ENCODE data around the gene RPL36AL.

RPL36AL gene

DNA sequence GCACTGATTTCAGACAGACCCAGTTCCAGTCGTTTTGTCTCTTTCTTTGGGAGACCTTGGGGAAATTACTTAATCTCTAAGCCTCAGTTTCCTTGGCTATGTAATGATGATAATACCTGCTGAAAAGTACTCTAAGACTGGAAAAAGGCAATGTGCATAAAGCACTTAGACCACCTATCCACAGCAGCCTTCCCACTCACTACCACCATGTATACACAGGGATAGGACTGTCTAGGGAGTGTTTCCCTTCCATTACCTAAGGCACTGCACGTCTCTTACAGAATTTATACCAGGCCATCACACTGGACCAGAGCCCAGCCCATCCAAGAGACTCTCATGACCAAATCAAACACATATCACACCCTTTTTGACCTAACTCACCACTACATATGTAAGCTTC, 40.6 kb downstream of the RPL36AL start:
- DNase-seq: no peak

GRCh38 chr14:49578141-49578540, 42.3 kb downstream of the RPL36AL start:
- DNase-seq: no peak

GRCh38 chr14:49574038-49574437, 46.4 kb downstream of the RPL36AL start:
- DNase-seq: no peak

- DNase-seq: no peak
These were observed 51.1 kb downstream of the RPL36AL start for GRCh38 chr14:49569281-49569680.
